ENCODE data around the gene SNAI3.

DNA sequence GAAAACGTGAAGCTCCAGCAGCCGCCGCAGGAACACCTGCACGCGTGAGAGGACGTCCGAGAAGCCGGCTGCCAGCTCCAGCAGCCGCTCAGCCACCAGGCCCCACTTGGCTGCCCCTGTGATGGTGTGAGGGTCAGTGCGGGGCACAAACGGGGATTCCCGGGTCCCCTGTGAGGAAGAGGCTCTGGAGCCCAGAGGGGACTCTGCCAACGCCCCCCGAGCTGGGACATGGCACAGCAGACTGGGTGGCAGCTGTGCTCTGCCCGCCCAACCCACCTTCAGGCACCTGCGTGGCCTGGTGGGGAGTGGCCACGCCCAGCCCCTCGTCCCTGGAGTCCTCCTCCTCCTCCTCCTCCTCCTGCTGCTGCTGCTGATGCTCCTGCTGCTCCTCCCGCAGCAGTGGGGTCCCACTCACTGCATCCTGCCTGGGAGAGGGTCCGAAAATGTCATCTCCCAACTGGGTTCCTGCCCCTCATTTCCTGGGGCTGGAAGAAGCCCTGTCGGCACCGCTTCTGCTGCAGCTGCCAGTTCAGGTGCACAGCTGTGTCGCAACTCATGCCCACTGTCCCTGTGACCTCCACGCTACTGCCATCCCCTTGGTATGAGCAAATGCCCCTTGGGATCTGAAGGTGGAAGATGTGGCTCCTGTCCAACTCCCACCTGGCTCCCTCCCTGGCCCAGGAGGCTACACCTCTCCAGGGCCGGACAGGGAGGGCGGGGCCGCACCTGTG lies 47.5 kb upstream of the SNAI3 start:
- TF ChIP-seq, protein P1, sequence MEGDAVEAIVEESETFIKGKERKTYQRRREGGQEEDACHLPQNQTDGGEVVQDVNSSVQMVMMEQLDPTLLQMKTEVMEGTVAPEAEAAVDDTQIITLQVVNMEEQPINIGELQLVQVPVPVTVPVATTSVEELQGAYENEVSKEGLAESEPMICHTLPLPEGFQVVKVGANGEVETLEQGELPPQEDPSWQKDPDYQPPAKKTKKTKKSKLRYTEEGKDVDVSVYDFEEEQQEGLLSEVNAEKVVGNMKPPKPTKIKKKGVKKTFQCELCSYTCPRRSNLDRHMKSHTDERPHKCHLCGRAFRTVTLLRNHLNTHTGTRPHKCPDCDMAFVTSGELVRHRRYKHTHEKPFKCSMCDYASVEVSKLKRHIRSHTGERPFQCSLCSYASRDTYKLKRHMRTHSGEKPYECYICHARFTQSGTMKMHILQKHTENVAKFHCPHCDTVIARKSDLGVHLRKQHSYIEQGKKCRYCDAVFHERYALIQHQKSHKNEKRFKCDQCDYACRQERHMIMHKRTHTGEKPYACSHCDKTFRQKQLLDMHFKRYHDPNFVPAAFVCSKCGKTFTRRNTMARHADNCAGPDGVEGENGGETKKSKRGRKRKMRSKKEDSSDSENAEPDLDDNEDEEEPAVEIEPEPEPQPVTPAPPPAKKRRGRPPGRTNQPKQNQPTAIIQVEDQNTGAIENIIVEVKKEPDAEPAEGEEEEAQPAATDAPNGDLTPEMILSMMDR (IDR thresholded peaks at IDR 0.05) = no peak
- no peak for TF ChIP-seq POLR2A (IDR thresholded peaks at IDR 0.05)

Data from thyroid gland (tissue), 4 donors.